H9 (cell line): ENCODE measurements around the gene HCAR3. TPM values are rescaled to one million over a fixed set of nuclear protein-coding genes. Genes with fewer than 3 reads are reported as not detected.

Source experiments
- DNase-seq: peaks from one replicate; pipeline ENCODE4 v3.0.0-alpha.2; 2017
- H2AFZ ChIP-seq: one replicate; pipeline ENCODE4 v1.6.1; 2013; ENCODE audit warnings: mild to moderate bottlenecking, low read length, control low read depth, moderate library complexity
- H2AK5ac ChIP-seq: 2 replicates; pipeline ENCODE4 v1.6.1; 2013; ENCODE audit warnings: low read length, control low read depth, mixed read lengths; ENCODE audit not compliant: insufficient read length
- H2BK120ac ChIP-seq: one replicate; pipeline ENCODE4 v1.6.1; 2013; ENCODE audit warnings: low read depth, mild to moderate bottlenecking, low read length, control low read depth, inconsistent platforms; ENCODE audit not compliant: poor library complexity, severe bottlenecking
- H2BK12ac ChIP-seq: 2 replicates; pipeline ENCODE4 v1.6.1; 2013; ENCODE audit warnings: low read length, control low read depth, mixed read lengths, low read depth; ENCODE audit not compliant: insufficient read length
- H2BK15ac ChIP-seq: 2 replicates; pipeline ENCODE4 v1.6.1; 2013; ENCODE audit warnings: low read depth, low read length, control low read depth
- H2BK20ac ChIP-seq: one replicate; pipeline ENCODE4 v1.6.1; 2013; ENCODE audit warnings: low read depth, mild to moderate bottlenecking, low read length, control low read depth, inconsistent platforms; ENCODE audit not compliant: poor library complexity, severe bottlenecking
- H2BK5ac ChIP-seq: 2 replicates; pipeline ENCODE4 v1.6.1; 2013; ENCODE audit warnings: low read length, control low read depth, mixed read lengths; ENCODE audit not compliant: insufficient read length
- H3K14ac ChIP-seq: 2 replicates; pipeline ENCODE4 v1.6.1; 2013; ENCODE audit warnings: low read length, control low read depth; ENCODE audit not compliant: insufficient read depth
- H3K18ac ChIP-seq: 2 replicates; pipeline ENCODE4 v1.6.1; 2013; ENCODE audit warnings: low read depth, mild to moderate bottlenecking, mixed read lengths, low read length, control low read depth; ENCODE audit not compliant: insufficient read length
- H3K23ac ChIP-seq: 2 replicates; pipeline ENCODE4 v1.6.1; 2013; ENCODE audit warnings: low read length, control low read depth, mixed read lengths, low read depth; ENCODE audit not compliant: insufficient read length
- H3K23me2 ChIP-seq: 2 replicates; pipeline ENCODE4 v1.6.1; 2013; ENCODE audit warnings: low read depth, mild to moderate bottlenecking, mixed read lengths, low read length, control low read depth; ENCODE audit not compliant: insufficient read length, poor library complexity, severe bottlenecking
- H3K27ac ChIP-seq: 2 replicates; pipeline ENCODE4 v1.5.1; 2013; ENCODE audit warnings: low read length, control low read depth, mixed read lengths, low read depth; ENCODE audit not compliant: insufficient read length
- H3K27me3 ChIP-seq: 2 replicates; pipeline ENCODE4 v1.6.1; 2013; ENCODE audit warnings: low read length, control low read depth, inconsistent platforms; ENCODE audit not compliant: insufficient read depth
- H3K4ac ChIP-seq: 2 replicates; pipeline ENCODE4 v1.6.1; 2013; ENCODE audit warnings: low read depth, mild to moderate bottlenecking, control low read depth, inconsistent platforms, low read length, moderate library complexity
- H3K4me1 ChIP-seq: 2 replicates; pipeline ENCODE4 v1.6.1; 2013; ENCODE audit warnings: low read length, control low read depth, inconsistent platforms; ENCODE audit not compliant: insufficient read depth
- H3K4me2 ChIP-seq: 2 replicates; pipeline ENCODE4 v1.6.1; 2013; ENCODE audit warnings: low read length, control low read depth, mixed read lengths; ENCODE audit not compliant: insufficient read length, insufficient read depth
- H3K56ac ChIP-seq: 2 replicates; pipeline ENCODE4 v1.6.1; 2013; ENCODE audit warnings: low read depth, mild to moderate bottlenecking, mixed read lengths, low read length, control low read depth; ENCODE audit not compliant: insufficient read length
- H3K79me1 ChIP-seq: 2 replicates; pipeline ENCODE4 v1.6.1; 2013; ENCODE audit warnings: low read depth, mild to moderate bottlenecking, moderate library complexity, low read length, control low read depth, inconsistent platforms; ENCODE audit not compliant: insufficient read depth, poor library complexity, severe bottlenecking
- H3K79me2 ChIP-seq: 2 replicates; pipeline ENCODE4 v1.6.1; 2013; ENCODE audit warnings: low read length, control low read depth, inconsistent platforms; ENCODE audit not compliant: insufficient read depth
- H3K9ac ChIP-seq: 2 replicates; pipeline ENCODE4 v1.6.1; 2013; ENCODE audit warnings: low read length, control low read depth, mixed read lengths; ENCODE audit not compliant: insufficient read length; ENCODE audit errors: extremely low read depth
- H3K9me3 ChIP-seq: one replicate; pipeline ENCODE4 v1.6.1; 2013; ENCODE audit warnings: low read depth, low read length, inconsistent platforms; ENCODE audit not compliant: control insufficient read depth
- H3T11ph ChIP-seq: one replicate; pipeline ENCODE4 v1.6.1; 2013; ENCODE audit warnings: mild to moderate bottlenecking, low read length, control low read depth, inconsistent platforms
- H4K20me1 ChIP-seq: one replicate; pipeline ENCODE4 v1.6.1; 2013; ENCODE audit not compliant: control insufficient read depth, insufficient read length, insufficient read depth
- H4K5ac ChIP-seq: 2 replicates; pipeline ENCODE4 v1.6.1; 2013; ENCODE audit warnings: low read depth, mild to moderate bottlenecking, mixed read lengths, low read length, control low read depth; ENCODE audit not compliant: insufficient read length
- H4K8ac ChIP-seq: replicated peaks from 2 replicates; pipeline ENCODE4 v1.6.1; 2013; ENCODE audit warnings: low read length, control low read depth, mixed read lengths, low read depth; ENCODE audit not compliant: insufficient read length
- H4K91ac ChIP-seq: 2 replicates; pipeline ENCODE4 v1.6.1; 2013; ENCODE audit warnings: low read depth, mild to moderate bottlenecking, moderate library complexity, mixed read lengths, low read length, control low read depth; ENCODE audit not compliant: insufficient read length
- H3K27ac Mint-ChIP-seq, 3 experiments: 2 replicates in 2 of 3; 3 replicates in 1 of 3; pipeline ENCODE4 v1.8.0; 2020 to 2021; ENCODE audit warnings: mixed read lengths in 3 of 3, mild to moderate bottlenecking in 1 of 3, moderate library complexity in 1 of 3
- H3K27me3 Mint-ChIP-seq: 2 replicates; pipeline ENCODE4 v1.8.0; 2021; ENCODE audit warnings: low read depth, mild to moderate bottlenecking, moderate library complexity, mixed read lengths
- H3K36me3 Mint-ChIP-seq, 3 experiments: 2 replicates in 2 of 3; 3 replicates in 1 of 3; pipeline ENCODE4 v1.8.0; 2020 to 2021; ENCODE audit warnings: low read depth in 3 of 3, mixed read lengths in 3 of 3; ENCODE audit not compliant: insufficient read depth in 1 of 3
- H3K4me1 Mint-ChIP-seq, 2 experiments: 2 replicates each; pipeline ENCODE4 v1.8.0; 2020; ENCODE audit warnings: mixed read lengths in 2 of 2
- H3K4me3 Mint-ChIP-seq, 2 experiments: 2 replicates in 1 of 2; 3 replicates in 1 of 2; pipeline ENCODE4 v1.8.0; 2020 to 2021; ENCODE audit warnings: mild to moderate bottlenecking in 2 of 2, mixed read lengths in 2 of 2, moderate library complexity in 1 of 2
- H3K9me3 Mint-ChIP-seq, 2 experiments: 2 replicates in 1 of 2; 3 replicates in 1 of 2; pipeline ENCODE4 v1.8.0; 2020; ENCODE audit warnings: mild to moderate bottlenecking in 2 of 2, mixed read lengths in 2 of 2, moderate library complexity in 1 of 2
- CTCF ChIP-seq: fragments of 200-600 bp; sonication (generic); conservative IDR thresholded peaks from 3 replicates; pipeline ENCODE4 v1.8.0; 2021; ENCODE audit warnings: antibody characterized with exemption, mild to moderate bottlenecking
- WGBS: extraction: QIAGEN DNeasy Blood & Tissue Kit; methylation state at CpG from one replicate; pipeline ENCODE4 v1.1.7; 2013; ENCODE audit warnings: missing lambda C conversion rate, low lambda C conversion rate, mixed read lengths; ENCODE audit not compliant: insufficient read length; ENCODE audit errors: extremely low coverage; 5-methylcytosine and 5-hydroxymethylcytosine counted together
- total RNA-seq: library from RNA; stranded (reverse); gene quantifications from 2 replicates; pipeline ENCODE4 v1.2.1, GENCODE V29; 2021

HCAR3 gene
- total RNA-seq, 1 experiment from 2014 or later: not detected

- Histone ChIP-seq H2BK5ac (no peak overlapping the region), H3K4me1 (no peaks in the 10 kb centered on the region), H3K56ac (no peak overlapping the region), H4K8ac (no peak overlapping the region), H2BK20ac (no peak overlapping the region), H2AK5ac (no peak overlapping the region), H3K27ac (no peak overlapping the region), H4K5ac (no peak overlapping the region), H2BK15ac (no peak overlapping the region), H3K14ac (no peak overlapping the region), H3K27me3 (no peaks in the 10 kb centered on the region), H3T11ph (no peak overlapping the region), H3K23me2 (no peaks in the 10 kb centered on the region), H3K9ac (no peak overlapping the region), H3K79me2 (no peaks in the 10 kb centered on the region), H3K79me1 (no peaks in the 10 kb centered on the region), H3K4me2 (no peak overlapping the region), H3K23ac (no peak overlapping the region), H4K20me1 (no peaks in the 10 kb centered on the region), H4K91ac (no peak overlapping the region), H3K4ac (no peak overlapping the region), H2BK12ac (no peak overlapping the region), H3K9me3 (no peaks in the 10 kb centered on the region), H3K18ac (no peak overlapping the region), H2BK120ac (no peak overlapping the region), H2AFZ (no peak overlapping the region)
- Mint-ChIP-seq H3K36me3 (no peaks in the 10 kb centered on the region), H3K27me3 (no peaks in the 10 kb centered on the region), H3K4me1 (peaks cover 10 to 12% of the 10 kb centered on the region in 2 experiments), H3K4me3 (no peak overlapping the region), H3K27ac (peak overlapping the region in 1 of 3 experiments; percentile 32; a peak in 1 of 7 replicates), H3K9me3 (no peaks in the 10 kb centered on the region)
- no peak for TF ChIP-seq CTCF
- no CpG with 5 or more reads among the region's 12 CpGs for WGBS
- no peak for DNase-seq
Observed at GRCh38 chr12:122724641-122725243, 8.1 kb upstream of the HCAR3 start.
